NCI-H2107 (cell line): ENCODE data around the gene SORCS1.

ENCODE experiments used
- DNase-seq: peaks from one replicate; lab custom pipeline; 2025; lab: John Stamatoyannopoulos, UW

The SORCS1 gene

DNA sequence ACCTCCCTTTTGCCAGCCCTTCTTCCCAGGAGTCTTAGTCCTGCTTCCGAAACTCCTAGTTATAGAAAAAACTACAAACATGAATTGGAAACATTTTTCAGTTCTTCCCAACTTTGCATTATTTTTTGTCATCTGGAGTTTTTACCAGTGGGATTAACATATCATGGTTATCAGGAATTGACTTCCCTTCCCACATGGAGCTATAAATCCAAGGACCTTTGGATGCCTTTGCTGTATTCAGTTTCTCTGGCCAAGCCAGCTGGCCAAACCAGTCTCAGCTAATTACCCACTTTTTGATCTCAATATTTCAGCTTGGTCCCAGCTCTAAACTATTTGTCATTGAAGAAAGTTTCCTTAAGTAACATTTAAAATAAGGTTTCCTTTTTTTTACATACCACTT is 570.6 kb downstream of the SORCS1 start:
- no peak for DNase-seq

DNA sequence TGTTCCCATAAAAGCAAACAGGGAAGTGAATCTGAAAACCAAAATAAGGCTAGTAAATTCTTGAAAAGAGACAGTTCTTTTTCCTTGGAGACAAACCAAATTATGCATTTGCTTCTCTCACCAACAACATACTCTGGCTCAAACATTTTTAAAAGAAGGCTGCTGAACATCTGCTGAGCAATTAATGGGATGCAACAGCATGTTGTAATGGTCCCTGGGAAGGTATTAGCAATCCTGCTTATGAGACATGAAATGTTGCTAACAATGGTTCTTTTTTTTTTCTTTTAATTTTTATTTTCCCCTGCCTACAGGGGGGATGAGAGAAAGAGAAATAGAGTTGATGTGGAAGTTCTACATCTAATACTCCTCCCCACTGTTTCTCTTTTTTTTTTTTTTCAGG is 572.1 kb downstream of the SORCS1 start:
- no peak for DNase-seq

DNA sequence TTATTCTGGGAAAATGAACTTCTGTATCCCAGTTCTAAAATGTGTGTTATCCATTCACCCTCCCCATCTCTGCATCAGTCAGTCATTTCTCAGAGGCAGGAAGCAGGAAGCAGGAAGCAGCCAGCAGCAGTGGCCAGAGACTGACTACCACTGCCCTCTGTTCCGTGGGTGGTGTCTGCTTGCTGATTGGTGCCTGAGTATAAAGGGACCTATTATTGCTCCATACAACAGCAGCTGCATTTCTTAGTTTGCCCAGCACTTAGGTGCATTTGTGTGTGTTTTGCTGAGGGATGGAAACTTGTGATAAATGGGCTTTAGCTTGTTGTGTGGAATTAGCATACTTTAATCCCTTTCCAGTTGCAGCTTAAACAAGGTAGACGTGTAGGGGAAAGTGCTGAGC is 582.2 kb downstream of the SORCS1 start:
- no peak for DNase-seq

DNA sequence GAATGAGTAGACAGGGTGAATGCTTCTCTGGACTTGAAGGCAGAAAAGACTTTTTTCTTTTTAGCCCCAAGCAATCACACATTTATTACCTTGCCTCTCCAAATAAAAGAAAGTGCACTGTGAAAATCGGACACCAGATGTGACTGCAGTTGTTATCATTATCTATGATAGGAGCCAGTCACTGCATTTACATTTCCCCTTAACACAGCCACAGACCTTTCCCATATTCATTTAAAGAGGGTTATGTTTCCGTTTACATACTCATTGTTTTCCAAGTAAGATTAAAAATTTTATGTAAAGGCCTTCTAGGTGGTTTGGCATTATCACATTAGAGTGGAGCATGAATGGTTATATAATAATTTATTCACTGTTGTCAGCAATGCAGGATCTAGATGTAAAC is 586.8 kb downstream of the SORCS1 start:
- DNase-seq = no peak

DNA sequence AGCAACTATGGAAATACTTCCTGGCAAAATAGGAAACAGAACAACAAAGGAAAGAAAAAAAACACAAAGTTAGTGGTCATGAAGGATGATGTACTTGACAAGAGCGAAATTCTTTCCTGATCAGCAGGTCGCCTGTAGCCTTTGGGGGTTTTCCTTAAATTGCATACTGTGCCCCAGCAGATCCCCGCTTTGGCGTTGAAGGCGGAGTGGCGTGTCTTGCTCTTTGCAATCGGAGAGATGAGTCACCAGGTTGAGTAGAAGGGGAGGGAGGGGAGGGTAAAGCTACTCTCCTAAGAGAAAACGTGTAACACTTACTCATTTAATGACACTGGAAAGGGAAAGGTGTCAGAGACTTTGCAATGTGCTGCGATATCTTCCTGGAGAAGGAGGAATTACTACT is 587.2 kb downstream of the SORCS1 start:
- DNase-seq = no peak

DNA sequence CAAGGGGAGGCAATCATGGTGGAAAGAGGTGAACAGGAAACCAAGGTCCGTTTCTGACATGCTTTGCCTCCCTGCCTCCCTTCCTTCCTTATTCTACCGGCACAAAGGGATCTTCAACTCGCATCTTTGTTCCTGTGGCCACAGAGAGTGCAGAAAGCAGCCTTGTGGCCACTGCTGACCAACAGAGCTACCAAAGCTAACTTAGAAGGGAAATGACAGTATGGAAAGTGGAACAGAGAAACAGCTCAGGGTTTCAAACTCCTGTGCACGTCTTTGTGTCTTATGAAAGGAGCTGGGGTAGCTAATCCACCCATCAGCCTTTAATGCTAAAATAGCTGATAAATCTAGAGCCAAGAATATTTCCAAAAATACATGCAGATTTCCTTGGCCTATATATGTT is 588.0 kb downstream of the SORCS1 start:
- no peak for DNase-seq

DNA sequence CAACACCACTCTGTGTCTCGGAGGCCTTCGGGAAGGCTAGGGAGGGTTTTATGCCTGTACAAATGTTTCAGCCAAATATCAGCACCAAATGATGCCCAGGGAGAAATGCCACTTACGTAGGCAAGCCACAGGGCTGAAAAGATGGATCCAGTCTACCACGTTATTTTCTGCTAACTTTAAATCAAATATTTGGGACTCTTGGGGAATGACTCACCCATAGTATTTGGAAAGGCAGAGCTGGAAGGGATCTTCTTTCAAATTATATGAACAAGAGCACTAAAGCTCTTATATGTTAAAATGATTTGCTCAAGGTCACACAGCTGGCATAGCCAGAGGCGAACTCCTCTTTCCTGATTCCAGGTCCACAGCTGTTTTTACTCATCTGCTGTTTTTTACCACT is 591.4 kb downstream of the SORCS1 start:
- no peak for DNase-seq

DNA sequence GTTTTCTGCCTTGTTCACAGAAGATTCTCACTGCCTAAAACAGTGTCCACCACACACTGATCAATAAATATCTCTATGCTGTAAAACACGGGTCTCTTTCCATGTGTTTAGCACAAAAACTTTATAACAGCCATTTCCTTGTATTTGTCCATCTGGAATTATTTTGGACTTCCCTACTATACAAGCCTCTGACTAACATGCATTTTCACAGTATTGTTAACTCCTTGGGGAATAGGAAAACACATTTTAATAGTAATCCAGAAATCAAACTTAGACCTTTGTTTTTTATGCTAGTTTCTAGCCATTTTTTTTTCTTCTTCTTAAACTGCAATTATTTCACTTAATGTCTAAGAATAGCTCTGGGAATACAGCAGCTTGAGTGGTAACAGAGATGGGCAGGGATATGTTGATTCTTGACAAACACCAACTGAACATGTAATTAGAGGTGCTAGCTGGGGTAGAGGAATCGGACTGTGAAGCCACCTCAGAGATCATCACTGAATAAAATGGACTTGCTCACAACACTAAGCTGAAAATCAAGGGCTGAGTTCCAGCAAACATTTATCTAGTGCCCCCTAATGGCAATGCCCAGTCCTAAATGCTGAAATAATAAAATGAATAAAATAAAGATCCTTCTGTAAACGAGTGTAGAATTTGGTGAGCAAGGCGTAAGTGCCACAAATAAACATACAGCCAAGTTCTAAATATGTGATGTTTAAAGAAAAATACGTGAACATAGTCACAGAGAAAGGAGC is 593.1 kb downstream of the SORCS1 start:
- DNase-seq = no peak

DNA sequence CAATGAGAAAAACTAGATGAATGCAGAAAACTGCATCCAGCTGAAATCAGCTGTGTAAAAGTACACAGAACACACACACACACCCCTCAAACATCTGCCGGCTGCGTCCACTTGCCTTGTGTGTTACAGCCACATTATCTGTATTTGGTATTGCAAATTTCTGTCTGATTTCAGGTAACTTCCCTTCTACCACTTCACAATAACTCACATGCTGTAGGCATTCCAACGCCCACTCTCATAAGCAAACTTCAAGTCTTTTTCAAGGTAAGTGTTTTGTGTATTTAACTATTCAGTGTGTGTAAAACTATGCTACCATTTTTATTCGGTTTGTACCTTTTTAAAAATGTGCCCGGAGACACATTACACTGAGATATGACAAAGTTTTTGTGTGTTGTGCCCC is 594.2 kb downstream of the SORCS1 start:
- no peak for DNase-seq

DNA sequence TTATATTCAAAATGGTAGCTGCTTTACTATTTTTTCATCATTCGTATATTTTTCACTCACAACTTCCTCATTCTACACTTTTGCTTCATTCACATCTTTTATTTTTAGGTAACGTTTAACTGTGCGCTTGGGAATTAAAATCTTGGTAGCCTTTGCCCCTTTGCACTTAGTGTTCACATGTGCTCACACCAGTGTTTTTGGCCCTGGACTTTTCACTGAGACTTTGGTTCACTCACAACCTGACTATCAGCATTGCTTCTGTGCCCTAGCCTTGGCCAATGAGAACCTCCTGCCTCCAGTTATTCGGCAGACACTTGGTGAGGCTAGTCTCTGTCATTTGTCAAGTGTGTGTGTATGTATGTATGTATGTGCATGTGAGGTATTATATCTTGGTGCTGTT is 596.9 kb downstream of the SORCS1 start:
- no peak for DNase-seq

DNA sequence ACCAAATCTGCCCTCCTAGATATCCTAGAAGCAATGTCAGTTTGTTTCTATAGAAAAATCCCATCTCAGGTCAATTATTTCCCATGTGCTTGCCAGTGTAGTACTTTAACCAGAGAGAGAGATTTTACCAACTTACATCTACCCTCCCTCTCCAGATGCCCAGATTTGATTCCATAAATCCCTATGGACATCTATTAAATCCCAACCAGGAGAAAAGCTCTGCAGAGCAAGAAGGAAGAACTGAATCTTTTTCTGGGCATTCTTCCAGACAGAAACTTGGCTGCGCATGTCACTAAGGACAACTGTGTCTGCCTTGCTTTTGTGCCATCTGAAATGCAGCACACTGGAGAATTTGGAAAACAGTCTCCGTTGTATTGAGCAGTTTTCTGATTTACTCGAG is 597.6 kb downstream of the SORCS1 start:
- DNase-seq = no peak

DNA sequence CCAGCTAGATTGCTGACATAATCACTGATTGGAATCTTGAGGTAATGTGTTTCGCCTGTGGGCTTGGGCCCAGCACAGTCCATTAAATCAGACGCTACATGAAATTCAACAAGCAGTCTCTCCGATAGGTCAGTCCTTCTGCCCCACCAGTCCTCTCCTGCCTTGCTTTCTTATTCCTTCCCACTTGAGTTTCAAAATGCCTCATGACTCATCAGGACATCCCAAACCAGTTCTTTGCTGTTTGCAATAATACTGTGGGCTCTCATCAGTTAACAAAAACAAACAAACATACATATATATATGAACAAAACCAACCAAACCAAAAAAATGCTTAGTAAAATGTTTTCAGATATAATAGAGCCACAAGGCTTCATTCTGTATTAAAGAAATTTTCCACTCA is 599.0 kb downstream of the SORCS1 start:
- no peak for DNase-seq

DNA sequence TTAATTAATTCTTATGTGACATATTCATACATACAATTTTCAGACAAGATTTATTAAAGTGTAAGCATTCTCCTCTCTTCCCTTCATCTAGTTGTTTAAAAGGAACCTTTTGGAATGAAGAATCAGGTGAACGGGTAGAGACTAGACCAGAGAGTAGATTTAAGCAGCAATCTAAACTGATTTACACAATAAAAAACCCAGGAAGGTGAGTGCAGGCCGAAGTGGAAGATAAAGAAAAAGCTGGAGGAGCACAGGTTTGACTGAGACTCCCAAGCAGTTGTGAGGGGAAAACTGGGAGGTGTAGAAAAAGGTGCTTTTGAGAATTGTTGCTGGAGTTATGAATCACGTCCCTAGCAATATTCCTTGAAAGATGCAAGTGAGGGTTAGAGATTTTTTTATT is 601.1 kb downstream of the SORCS1 start:
- no peak for DNase-seq

DNA sequence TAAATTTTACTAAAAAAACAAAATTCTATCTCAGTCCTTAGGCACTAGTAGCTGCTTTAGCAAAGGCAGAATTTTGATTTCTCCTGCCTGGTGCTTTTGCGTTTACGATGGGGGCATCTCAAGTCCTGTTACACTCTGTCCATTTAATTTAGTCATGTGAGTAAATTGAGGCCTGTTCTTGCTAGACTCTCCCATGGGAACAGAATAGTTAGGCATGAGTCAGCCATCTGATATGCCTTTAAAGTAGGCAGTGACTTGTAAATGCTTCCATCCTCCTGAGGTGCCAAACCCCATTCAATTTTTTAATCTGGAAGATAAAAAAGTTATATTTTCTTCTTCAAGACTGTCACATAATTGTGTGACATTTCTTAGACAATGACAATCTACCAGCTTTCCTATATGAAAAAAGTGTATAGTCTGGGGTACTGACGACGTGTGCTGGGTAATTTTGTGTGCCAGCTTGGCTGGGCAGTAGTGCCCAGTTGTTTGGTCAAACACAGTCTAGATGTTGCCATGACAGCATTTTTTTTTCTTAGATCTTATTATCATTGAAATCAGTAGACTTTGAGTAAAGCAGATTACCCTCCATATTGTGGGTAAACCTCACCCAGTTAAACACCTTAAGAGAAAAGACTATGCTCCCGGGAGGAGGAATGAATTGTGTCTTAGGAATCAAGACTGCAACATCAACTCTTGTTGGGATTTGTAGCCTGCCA is 603.4 kb downstream of the SORCS1 start:
- DNase-seq = no peak

DNA sequence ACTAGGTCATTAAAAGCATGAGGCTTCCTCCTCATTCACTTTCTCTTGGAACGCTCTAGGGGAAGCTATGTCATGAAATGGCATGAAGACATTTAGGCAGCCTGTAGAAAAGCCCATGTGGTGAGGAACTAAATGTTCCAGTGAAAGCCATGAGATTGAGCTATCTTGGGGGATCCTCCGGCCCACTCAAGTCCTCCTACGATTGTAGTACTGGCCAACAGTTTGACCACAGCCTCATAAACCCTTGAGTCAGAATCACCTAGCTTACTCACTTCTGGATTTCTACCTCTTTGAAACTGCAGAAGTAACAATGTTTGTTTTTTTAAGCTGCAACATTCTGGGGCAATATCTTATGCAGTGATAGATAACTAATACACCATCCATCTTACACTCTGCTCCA is 605.1 kb downstream of the SORCS1 start:
- no peak for DNase-seq

DNA sequence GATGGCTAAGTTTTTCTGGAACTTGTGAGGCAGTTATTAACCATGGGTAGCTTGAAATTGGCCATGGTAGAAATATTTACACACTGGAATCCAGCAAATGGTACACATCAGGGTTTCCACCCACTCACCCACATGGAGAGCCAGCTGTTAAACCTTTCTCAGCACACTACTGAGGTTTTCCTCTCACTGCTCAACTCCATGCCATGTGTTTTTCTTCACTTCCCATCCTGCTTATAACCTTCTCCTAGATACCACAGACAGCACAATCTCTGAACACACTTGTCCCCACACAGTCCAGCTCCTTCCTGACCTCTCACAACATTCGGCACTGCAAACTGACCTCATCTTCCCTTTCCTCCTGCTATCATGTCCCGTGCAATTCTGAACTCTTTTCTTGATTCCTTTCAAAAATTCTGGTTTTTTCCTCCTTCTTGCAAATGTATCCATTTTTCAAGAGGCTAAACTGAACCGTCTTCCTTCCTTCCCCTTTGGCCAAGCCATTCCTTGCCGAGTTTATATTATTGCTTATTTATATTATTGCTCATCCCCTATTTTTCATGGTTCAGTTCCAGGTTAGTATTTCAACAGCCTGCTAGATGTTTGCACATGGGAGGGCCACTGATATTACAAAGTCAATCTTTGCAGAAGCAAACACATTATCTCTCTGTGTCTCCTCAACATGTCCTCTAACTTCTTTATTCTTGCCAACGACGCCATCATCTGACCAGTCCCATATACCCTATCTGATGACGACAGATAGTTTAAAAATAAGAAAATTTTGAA is 606.4 kb downstream of the SORCS1 start:
- DNase-seq = no peak

DNA sequence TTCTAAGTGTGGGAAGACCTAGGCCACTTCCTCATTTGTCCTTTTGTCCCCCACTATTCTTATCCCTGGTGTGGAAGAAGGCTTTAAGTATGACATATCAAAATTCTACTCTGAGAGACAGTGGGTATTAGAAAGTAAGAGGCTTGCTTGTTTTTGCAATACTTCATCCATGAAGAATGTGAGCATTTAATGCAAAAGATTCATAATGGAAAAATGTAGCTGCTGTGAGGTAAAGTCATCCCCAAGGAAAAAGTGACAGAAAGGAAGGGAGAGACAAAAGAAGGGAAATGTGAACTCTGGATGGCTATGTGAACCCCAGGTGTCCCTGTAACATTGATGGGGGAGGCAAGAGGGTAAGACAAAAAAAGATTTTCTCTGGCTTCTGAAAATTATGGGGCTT is 607.5 kb downstream of the SORCS1 start:
- no peak for DNase-seq

DNA sequence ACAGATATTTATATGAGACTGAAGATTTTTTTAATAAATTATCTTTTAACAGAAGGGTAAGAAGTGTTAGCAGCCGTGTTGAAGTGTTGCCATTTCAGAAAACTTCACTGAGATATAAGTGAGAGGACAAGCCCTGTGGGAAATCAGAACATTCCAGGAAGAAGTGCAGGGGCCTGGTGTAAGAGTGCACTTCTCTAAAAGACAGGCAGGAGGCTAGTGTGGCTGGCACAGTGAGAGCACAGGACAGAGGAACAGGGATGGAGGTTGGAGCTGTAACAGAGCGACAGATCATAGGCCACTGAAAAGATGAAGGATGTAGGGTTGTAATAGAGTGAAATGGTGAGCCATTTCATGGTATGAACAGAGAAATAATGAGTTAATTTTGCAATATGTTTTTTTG is 608.9 kb downstream of the SORCS1 start:
- DNase-seq = no peak

DNA sequence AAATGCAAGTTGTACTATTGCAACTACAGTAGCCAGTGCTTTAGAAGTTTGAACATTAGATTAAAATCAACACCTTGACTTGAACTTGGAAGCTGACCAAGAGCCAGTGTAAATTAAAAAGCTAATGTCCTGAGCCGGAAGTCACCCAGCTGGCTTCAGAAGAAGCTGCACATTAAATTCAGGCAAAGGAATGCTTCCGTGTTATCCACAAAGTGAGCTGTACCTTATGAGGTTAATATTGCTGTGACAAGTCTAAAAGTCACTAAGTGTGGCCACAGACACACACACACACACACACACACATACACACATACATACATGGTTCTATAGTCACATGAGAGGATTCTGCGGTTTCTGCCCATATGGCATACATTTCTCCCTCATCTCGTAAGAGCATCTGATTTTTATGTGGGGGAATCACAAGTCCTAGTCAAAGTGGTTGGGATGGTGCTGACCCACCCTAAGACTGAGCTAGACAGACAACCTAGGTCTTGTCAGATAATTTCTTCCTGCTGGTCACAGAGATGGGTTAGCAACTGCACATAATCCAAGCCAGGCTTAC is 612.9 kb downstream of the SORCS1 start:
- DNase-seq = no peak

DNA sequence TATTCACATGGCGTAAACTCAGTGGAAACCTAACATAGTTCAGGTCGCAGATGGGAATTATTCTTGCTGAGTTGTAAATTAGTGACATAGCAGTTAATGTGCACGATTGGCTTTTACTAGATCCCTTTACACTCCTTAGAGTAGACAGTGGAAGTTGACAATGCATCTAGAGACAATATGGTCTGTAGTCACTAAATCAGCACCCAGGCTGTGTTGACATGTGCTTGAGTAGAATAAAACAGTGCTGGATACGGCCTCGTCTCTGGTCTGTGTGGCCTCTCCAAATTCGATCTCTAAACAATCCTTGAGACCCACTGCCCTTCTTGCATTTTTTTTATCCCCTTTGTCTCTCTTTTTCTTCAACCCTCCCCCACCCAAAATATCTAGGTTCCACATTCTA is 615.7 kb downstream of the SORCS1 start:
- no peak for DNase-seq

DNA sequence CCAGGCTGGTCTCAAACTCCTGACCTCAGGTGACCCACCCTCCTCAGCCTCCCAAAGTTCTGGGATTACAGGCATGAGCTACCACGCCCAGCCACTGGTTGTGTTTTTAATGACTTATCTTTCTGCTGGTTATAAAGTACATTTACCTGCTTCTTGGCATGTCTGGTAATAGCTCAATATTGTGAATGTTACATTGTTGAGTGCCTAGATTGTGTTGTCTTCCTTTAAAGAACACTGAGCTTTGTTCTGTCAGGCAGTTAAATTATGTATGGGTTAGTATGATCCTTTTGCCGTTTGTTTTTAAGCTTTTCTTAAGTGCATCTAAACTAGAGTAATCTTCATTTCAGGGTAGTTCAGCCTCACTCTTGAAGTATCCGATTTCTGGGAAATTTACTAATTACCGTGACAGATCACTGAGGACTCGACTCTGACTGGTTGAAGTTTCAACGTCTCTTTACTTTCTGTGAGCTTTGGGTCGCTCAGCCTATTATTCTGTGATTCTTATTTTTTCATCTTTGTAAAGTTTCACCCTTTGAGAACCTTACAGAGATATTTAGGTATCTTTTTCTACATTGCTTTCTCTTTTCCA is 617.4 kb downstream of the SORCS1 start:
- DNase-seq = no peak

DNA sequence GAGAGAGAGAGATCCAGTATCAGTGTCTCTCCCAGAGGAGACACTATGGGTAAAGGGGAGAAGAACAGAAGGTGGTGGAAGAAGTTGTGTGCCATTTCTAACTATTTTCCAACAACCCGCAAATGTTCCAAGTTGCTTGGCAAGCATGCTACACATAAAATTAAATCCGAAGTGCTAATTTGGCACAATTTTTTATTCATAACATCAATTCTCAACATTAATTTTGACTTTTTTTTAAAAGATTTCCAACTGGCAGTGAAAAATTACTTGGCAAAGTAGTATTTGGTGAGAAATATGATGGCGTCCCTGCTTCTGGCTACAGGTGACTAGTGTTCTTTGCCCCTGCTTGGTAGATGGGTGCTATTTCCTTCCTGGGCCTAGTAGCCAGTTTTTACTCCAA is 622.0 kb downstream of the SORCS1 start:
- no peak for DNase-seq
